Activated T-helper 1 cell treated with anti-CD3 and anti-CD28 coated beads, Interleukin-12 subunit alpha, Interleukin-12 subunit beta, Interleukin-2, Interleukin-4 antibody, amounts not matched to agents 30 ng/mL and 10 ng/mL and 1 ng/mL, durations not matched to agents 14 hours and 24 hours and 36 hours (primary cell): ENCODE data around the gene FUT1. TPM values are rescaled to one million over a fixed set of nuclear protein-coding genes. Genes with fewer than 3 reads are reported as not detected.
"Not testable (repeated sequence)": the region's sequence is repeated elsewhere in the genome, so short reads cannot be mapped to it uniquely, and the experiment has no call there.

Source experiments
- DNase-seq: peaks from one replicate; pipeline ENCODE4 v3.0.0; 2021; ENCODE audit warnings: low spot score
- H3K27ac Mint-ChIP-seq: one replicate; pipeline ENCODE4 v1.8.0; 2021; ENCODE audit warnings: mild to moderate bottlenecking, mixed read lengths
- H3K27me3 Mint-ChIP-seq: one replicate; pipeline ENCODE4 v1.8.0; 2022; ENCODE audit warnings: mild to moderate bottlenecking, moderate library complexity, mixed read lengths; ENCODE audit not compliant: insufficient read depth
- H3K36me3 Mint-ChIP-seq: one replicate; pipeline ENCODE4 v1.8.0; 2021; ENCODE audit warnings: low read depth, mixed read lengths
- H3K4me1 Mint-ChIP-seq: one replicate; pipeline ENCODE4 v1.8.0; 2021; ENCODE audit warnings: low read depth, mixed read lengths
- H3K4me3 Mint-ChIP-seq: one replicate; pipeline ENCODE4 v1.8.0; 2021; ENCODE audit warnings: mild to moderate bottlenecking, moderate library complexity, mixed read lengths
- H3K9me3 Mint-ChIP-seq: one replicate; pipeline ENCODE4 v1.8.0; 2021; ENCODE audit warnings: mixed read lengths
- intact Hi-C: fragments of 100-400 bp; cut with micrococcal nuclease; formaldehyde crosslinking; loops from one replicate; pipeline ENCODE4 v1.15.1; 2024
- total RNA-seq: library from RNA; stranded (reverse); gene quantifications from 2 replicates; pipeline ENCODE4 v1.2.3, GENCODE V29; 2022

Gene FUT1
- total RNA-seq, 1 donor from 2014 or later, result 0.57 TPM

GRCh38 chr19:48780631-48781391 is 28.4 kb upstream of the FUT1 start:
- Mint-ChIP-seq H3K36me3 (no peaks in the 10 kb centered on the region), H3K27me3 (peaks cover 10% of the 10 kb centered on the region), H3K4me3 (no peak overlapping the region), H3K27ac (no peak overlapping the region), H3K9me3 (no peaks in the 10 kb centered on the region), H3K4me1 (no peaks in the 10 kb centered on the region)
- DNase-seq, result no peak
- intact Hi-C loops, result no loop called here

- Mint-ChIP-seq H3K27ac (no peak overlapping the region), H3K27me3 (peaks cover 6% of the 10 kb centered on the region), H3K9me3 (no peaks in the 10 kb centered on the region), H3K4me1 (no peaks in the 10 kb centered on the region), H3K36me3 (no peaks in the 10 kb centered on the region), H3K4me3 (no peak overlapping the region)
- intact Hi-C loops, result no loop called here
- no peak for DNase-seq
Observed at GRCh38 chr19:48779636-48780035, 27.2 kb upstream of the FUT1 start.

- Mint-ChIP-seq H3K27me3 (peaks cover 3% of the 10 kb centered on the region), H3K4me3 (no peak overlapping the region), H3K4me1 (no peaks in the 10 kb centered on the region), H3K36me3 (no peaks in the 10 kb centered on the region), H3K27ac (no peak overlapping the region), H3K9me3 (no peaks in the 10 kb centered on the region)
- no peak for DNase-seq
- intact Hi-C loops, result no loop called here
Observed at GRCh38 chr19:48777720-48778119, 25.3 kb upstream of the FUT1 start.

- Mint-ChIP-seq H3K27me3 (peaks cover 3% of the 10 kb centered on the region), H3K9me3 (no peaks in the 10 kb centered on the region), H3K4me1 (no peaks in the 10 kb centered on the region), H3K36me3 (no peaks in the 10 kb centered on the region), H3K27ac (no peak overlapping the region), H3K4me3 (no peak overlapping the region)
- DNase-seq, result no peak
- intact Hi-C loops, result no loop called here
Observed at GRCh38 chr19:48777139-48777538, 24.7 kb upstream of the FUT1 start.

DNA sequence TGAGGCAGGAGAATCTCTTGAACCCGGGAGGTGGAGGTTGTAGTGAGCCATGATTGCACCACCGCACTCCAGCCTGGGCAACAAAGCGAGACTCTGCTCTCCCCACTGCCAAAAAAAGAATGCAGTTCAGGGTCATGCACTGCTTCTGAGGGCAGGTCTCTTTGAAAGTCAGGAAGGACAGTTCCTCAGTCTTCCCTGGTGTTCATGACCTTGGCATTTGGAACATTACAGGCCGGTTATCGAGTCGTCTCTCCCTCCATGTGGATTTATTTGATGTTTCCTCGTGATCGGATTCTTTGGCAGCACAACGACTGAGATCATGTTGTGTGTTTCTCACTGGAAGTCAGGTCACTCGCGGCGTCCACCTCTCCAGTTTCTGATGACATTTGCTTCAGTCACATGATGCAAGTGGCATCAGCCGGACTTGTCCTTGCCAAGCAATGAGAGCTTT is 20.1 kb upstream of the FUT1 start:
- no peak for DNase-seq
- H3K4me3 Mint-ChIP-seq, result no peak overlapping the region
- no peaks in the 10 kb centered on the region for H3K36me3 Mint-ChIP-seq
- peaks cover 7% of the 10 kb centered on the region for H3K27me3 Mint-ChIP-seq
- H3K27ac Mint-ChIP-seq, result no peak overlapping the region
- H3K9me3 Mint-ChIP-seq, result no peaks in the 10 kb centered on the region
- H3K4me1 Mint-ChIP-seq, result no peaks in the 10 kb centered on the region
- intact Hi-C loops, result no loop called here

- Mint-ChIP-seq H3K4me1 (no peaks in the 10 kb centered on the region), H3K9me3 (no peaks in the 10 kb centered on the region), H3K27ac (no peak overlapping the region), H3K36me3 (no peaks in the 10 kb centered on the region), H3K27me3 (peaks cover 8% of the 10 kb centered on the region), H3K4me3 (no peak overlapping the region)
- intact Hi-C loops, result no loop called here
- no peak for DNase-seq
Observed at GRCh38 chr19:48770734-48771472, 18.5 kb upstream of the FUT1 start.

DNA sequence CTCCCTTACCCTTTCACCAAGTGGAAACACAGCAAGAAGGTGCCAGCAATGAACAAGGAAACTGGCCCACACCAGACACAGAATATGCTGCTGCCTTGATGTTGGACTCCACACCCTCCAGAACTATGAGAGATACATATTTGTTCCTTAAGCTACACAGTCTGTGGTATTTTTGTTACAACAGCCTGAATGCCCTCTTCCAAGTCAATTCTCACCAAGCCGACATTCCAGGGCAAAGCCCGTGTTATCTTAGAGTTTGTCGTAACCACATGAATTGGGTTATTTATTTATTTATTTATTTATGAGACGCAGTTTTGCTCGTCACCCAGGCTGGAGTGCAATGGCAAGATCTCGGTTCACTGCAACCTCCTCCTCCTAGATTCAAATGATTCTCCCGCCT is 17.8 kb upstream of the FUT1 start:
- H3K27me3 Mint-ChIP-seq, result peaks cover 9% of the 10 kb centered on the region
- H3K9me3 Mint-ChIP-seq, result no peaks in the 10 kb centered on the region
- no peak for DNase-seq
- no peaks in the 10 kb centered on the region for H3K36me3 Mint-ChIP-seq
- intact Hi-C loops, result no loop called here
- H3K4me3 Mint-ChIP-seq, result no peak overlapping the region
- H3K27ac Mint-ChIP-seq, result no peak overlapping the region
- H3K4me1 Mint-ChIP-seq, result no peaks in the 10 kb centered on the region

GRCh38 chr19:48768994-48769713 is 16.7 kb upstream of the FUT1 start:
- H3K27ac Mint-ChIP-seq, result no peak overlapping the region
- peaks cover 12% of the 10 kb centered on the region for H3K27me3 Mint-ChIP-seq
- no peak overlapping the region for H3K4me3 Mint-ChIP-seq
- no peaks in the 10 kb centered on the region for H3K4me1 Mint-ChIP-seq
- no peaks in the 10 kb centered on the region for H3K9me3 Mint-ChIP-seq
- DNase-seq, result no peak
- intact Hi-C loops, result no loop called here
- no peaks in the 10 kb centered on the region for H3K36me3 Mint-ChIP-seq

- DNase-seq, intact Hi-C loops: not testable (repeated sequence)
Observed at GRCh38 chr19:48768171-48768753, 15.8 kb upstream of the FUT1 start.

DNA sequence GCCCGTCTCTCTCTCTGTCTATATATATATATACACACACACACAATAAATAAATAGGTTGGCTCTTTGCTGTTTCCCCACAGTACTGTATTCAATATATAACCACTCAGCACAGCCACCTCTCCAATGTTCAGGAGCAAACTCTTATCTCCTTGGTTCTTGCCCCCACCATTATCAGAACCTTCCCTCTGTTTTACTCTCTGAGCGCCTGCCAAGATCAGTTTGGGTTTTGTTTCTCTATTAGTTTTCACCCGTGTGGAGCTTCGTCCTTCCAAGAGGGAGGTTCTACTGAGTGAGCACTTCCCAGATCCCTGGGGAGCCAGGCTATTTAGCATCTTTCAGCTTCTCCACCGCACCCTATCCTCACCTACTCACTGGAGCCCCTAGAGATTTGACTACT is 13.4 kb upstream of the FUT1 start:
- H3K4me1 Mint-ChIP-seq, DNase-seq, intact Hi-C loops, H3K9me3 Mint-ChIP-seq, H3K36me3 Mint-ChIP-seq, H3K27ac Mint-ChIP-seq, H3K4me3 Mint-ChIP-seq: not testable (repeated sequence)
- peaks cover 12% of the 10 kb centered on the region for H3K27me3 Mint-ChIP-seq

More at GRCh38 chr19:48768171-48768753, 15.8 kb upstream of the FUT1 start:
- not testable (repeated sequence) for H3K36me3 Mint-ChIP-seq, H3K4me3 Mint-ChIP-seq, H3K4me1 Mint-ChIP-seq, H3K27ac Mint-ChIP-seq, H3K9me3 Mint-ChIP-seq
- H3K27me3 Mint-ChIP-seq, result peaks cover 12% of the 10 kb centered on the region

DNA sequence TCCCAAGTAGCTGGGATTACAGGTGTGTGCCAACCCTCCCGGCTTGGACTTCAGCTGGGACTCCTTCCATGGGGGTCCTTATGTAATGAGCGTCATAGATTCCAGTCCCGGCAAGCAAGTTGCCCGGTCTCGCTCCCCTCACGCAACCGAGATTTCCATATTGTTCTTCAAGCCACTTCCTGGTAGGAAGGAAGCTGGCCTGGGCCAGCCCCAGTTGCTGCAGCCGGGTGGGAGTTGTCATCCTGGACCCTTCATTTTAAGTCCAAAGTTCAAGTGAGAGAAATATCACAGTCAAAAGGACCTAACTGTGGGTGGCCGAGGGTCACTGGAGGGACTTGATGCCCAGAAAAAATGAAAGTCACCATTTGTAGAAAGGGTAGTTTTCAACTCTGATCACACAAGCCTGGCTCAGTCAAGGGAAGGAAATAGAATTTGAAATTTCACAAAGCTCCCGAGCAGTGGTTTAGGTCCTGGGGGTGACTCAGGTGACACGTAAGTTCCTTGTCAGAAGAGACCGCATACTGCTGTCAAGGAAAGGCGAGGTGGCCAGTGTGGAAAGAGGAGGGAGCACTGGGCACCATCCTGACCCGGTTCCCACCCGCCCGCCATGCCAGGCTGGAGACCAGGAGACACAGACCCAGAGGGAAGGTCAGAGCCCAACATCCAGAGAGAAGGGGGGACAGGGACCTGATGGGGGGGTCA is 8.2 kb upstream of the FUT1 start:
- Mint-ChIP-seq H3K4me3 (no peak overlapping the region), H3K36me3 (no peaks in the 10 kb centered on the region), H3K9me3 (no peaks in the 10 kb centered on the region), H3K27me3 (peaks cover 7% of the 10 kb centered on the region), H3K4me1 (peaks cover 4% of the 10 kb centered on the region), H3K27ac (no peak overlapping the region)
- intact Hi-C loops, result no loop called here
- DNase-seq, result no peak

- H3K9me3 Mint-ChIP-seq, result no peaks in the 10 kb centered on the region
- H3K27ac Mint-ChIP-seq, result no peak overlapping the region
- no peak for DNase-seq
- peaks cover 10% of the 10 kb centered on the region for H3K4me1 Mint-ChIP-seq
- no peak overlapping the region for H3K4me3 Mint-ChIP-seq
- intact Hi-C loops, result no loop called here
- H3K27me3 Mint-ChIP-seq, result peaks cover 21% of the 10 kb centered on the region
- H3K36me3 Mint-ChIP-seq, result no peaks in the 10 kb centered on the region
Observed at GRCh38 chr19:48757741-48758144, 5.3 kb upstream of the FUT1 start.
